ENCODE results near the gene TIMM9. TPM values are rescaled to one million over a fixed set of nuclear protein-coding genes. Genes with fewer than 3 reads are reported as not detected.
A peak's percentile ranks its signal among the peaks of the same experiment; 100 is the strongest.
"Not testable (repeated sequence)": the region's sequence is repeated elsewhere in the genome, so short reads cannot be mapped to it uniquely, and the experiment has no call there.

Gene TIMM9
- total RNA-seq, 1 donor from 2014 or later: 8.7 TPM

- DNase-seq (ENCODE audit: low spot score): no peak
- ATAC-seq: no peak
Measured at GRCh38 chr14:58398895-58399294, 28.4 kb downstream of the TIMM9 start.

- no peak for ATAC-seq
- DNase-seq (ENCODE audit: low spot score): no peak
Measured at GRCh38 chr14:58398495-58398894, 28.8 kb downstream of the TIMM9 start.

DNA sequence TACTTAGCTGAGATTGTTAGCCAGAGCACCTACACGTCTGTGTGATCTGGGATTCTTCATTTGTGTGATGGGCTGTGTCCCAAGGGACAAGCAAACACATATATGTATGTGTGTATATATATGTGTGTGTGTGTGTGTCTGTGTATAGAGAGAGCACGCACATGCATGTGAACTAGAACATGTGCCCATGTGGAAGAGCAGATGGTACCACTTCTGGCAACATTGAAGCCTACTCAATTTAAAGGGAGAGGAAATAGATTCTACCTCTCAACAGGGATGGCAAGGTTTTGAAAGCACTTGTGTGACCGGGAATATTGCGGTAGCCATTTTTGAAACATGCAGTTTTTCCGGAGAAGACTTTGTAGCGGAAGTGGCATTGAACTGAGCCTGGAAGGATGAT, 30.2 kb downstream of the TIMM9 start:
- DNase-seq (ENCODE audit: low spot score): no peak
- ATAC-seq: no peak

DNA sequence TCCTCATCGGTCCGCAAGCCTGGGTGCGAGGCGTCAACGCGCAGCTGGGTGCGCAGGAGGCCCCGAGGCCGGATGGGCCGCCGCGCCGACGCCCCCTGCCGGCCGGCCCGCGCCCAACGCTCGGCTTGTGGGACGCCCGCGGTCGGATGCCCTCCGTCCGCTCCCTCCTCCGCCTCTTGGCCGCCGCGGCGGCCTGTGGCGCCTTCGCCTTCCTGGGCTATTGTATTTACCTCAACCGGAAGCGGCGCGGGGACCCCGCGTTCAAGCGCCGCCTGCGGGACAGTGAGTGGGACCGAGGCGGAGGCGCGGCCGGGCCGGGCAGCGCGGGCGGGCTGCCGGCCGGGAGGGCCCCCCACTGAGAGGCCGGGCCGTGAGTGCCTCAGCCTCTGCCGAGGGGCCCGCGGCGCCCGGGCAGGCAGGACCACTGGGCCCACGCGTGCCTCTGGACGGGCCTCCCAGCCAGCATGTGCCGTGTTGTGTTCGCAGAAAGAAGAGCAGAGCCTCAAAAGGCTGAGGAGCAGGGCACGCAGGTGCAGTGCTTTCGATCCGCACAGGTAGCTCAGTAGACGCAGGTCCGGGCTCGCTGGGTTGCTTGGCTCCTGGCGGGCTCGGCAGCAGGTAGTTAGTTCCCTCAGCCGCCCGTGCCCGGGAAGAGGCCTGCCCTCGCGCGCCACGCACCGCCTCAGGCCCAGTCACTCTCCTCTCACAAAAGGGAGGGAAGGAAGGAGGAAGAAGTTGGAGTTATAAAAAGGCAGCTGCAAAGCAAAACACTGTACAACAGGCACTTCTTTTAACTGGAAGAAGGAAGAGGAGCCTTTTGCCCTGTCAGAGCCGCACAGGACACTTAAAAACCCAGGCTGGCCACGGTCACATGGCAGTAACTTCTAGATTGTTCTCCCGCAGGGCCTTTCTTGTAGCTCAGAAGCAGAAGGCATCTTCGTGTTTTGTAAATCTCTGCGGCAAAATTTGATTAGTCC, 31.2 kb downstream of the TIMM9 start, which contains the start of gene TOMM20L:
Gene TOMM20L (plus strand): TSS at position 119 of the 977 bp plus-strand sequence. CDS start 28 bp downstream, at position 147.
- ATAC-seq (peak; percentile 95), DNase-seq (ENCODE audit: low spot score) (peak; percentile 73)

DNA sequence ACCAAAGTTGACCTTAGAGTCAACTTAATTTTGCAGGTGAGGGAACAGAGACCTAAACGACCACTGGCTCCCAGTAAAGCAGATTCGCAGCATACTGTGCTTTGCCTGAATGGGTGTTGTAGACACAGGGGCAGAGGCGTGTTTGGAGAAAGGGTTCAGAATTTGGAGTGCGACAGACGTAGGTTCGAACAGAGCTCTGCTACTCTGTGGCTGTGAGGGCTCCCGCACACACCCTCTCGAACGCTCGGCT, 31.8 kb downstream of the TIMM9 start:
- no peak for DNase-seq (ENCODE audit: low spot score)
- no peak for ATAC-seq

- DNase-seq (ENCODE audit: low spot score) (no peak), ATAC-seq (no peak)
Measured at GRCh38 chr14:58390830-58391229, 36.5 kb downstream of the TIMM9 start.

DNA sequence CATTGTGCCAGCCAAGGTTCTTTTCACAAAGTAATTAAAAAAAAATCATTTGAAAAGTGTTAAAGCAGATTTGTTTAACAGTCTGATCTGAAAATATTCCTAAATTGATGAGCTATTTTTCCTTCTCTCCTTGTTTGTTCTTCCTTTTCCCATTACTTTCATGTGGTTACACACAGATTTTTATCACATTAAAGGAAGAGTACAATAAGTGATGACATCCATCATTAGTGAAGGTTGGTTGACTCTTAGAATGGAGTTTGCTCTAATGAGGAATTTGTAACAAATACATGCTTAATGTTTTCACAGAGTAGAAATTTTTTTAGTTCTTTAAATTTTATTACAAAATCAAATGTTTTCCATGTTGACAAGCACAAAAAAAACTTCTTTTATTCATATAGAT, 50.5 kb downstream of the TIMM9 start:
- no peak for DNase-seq (ENCODE audit: low spot score)
- ATAC-seq: no peak

DNA sequence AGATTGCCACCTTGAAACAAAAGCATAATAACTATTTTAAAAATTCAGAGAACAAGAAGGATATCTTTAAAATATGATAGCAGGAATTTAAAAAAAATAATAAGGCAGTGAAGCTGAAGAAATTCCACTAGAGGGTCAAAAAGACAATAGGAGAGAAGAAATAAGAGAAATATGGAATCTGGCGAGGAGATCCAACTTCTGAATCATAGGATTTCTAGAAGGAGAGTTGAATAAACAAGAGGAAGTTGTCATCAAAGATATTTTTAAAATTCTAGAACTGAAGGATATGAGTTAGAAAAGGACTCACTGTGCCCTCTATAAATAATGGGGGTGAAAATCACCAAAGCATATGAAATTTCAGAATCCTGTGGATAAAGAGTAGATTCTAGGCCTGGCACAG, 58.4 kb downstream of the TIMM9 start:
- ATAC-seq (no peak), DNase-seq (ENCODE audit: low spot score) (no peak)

DNA sequence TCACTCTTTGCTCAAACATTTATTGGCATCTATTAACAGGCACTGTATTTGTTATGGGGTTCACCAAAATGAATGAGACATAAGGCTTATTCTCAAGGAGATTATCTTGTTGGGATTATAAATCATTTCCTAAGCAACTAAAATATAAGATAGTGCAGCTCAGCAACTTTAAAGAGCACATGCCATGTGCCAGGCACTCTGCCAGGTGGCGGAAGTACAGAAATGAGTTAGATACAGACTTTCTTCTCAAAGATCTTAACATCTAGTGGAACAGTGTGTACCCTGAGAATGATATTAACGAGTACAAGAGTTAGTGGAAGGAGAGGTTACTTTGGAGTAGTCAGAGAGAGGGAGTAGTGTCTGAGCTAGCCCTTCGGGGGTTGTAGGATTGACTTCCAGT, 60.0 kb downstream of the TIMM9 start:
- DNase-seq (ENCODE audit: low spot score) (no peak), ATAC-seq (peak; percentile 33)

DNA sequence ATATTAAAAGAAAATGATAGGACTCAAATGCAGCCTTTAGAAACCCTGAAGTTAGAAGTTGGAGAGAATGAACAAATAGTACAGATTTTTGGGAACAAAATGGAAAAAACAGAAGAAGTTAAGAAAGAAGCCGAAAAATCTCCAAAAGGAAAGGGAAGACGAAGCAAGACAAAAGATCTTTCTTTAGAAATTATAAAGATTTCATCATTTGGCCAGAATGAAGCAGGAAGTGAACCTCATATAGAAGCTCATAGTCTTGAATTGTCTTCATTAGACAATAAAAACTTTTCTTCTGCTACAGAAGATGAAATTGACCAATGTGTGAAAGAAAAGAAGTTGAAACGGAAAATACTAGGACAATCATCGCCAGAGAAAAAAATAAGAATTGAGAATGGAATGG, 63.0 kb downstream of the TIMM9 start:
- no peak for ATAC-seq
- DNase-seq (ENCODE audit: low spot score): no peak

- ATAC-seq: peak; percentile 89
- DNase-seq (ENCODE audit: low spot score): no peak
Measured at GRCh38 chr14:58362798-58363412, 64.4 kb downstream of the TIMM9 start.

- DNase-seq (ENCODE audit: low spot score); ATAC-seq: not testable (repeated sequence)
Measured at GRCh38 chr14:58362272-58362671, 65.1 kb downstream of the TIMM9 start.

Other genes with a start within 250 kb of the TIMM9 start
- 17.2 TPM for gene ACTR10, start 227.4 kb downstream of the TIMM9 start, total RNA-seq
- gene PSMA3, start 182.7 kb downstream of the TIMM9 start, total RNA-seq: 112 TPM
- gene ARID4A, start 129.0 kb downstream of the TIMM9 start, total RNA-seq: 16.7 TPM
- not detected for gene TOMM20L, start 31.6 kb downstream of the TIMM9 start, total RNA-seq
- 5.6 TPM for gene KIAA0586, start 188 bp upstream of the TIMM9 start, total RNA-seq
- gene DACT1, start 210.4 kb upstream of the TIMM9 start, total RNA-seq: 1.0 TPM